Effector memory CD8-positive, alpha-beta T cell (primary cell): ENCODE data around the gene RAB3GAP1.

Source experiments
- ATAC-seq: fragments of 150-1000 bp; cut with Tn5 transposase; replicated peaks from 2 replicates; pipeline ENCODE4 v1.10.0; 2021; ENCODE audit warnings: mild to moderate bottlenecking, moderate library complexity
- DNase-seq, 3 experiments: peaks; one replicate each; pipeline ENCODE4 v3.0.0; 2021
- H3K27ac Mint-ChIP-seq, 2 donors: one replicate each; pipeline ENCODE4 v1.8.0; 2022; ENCODE audit warnings: mild to moderate bottlenecking in 2 of 2, mixed read lengths in 2 of 2, moderate library complexity in 2 of 2
- H3K27me3 Mint-ChIP-seq, 2 donors: one replicate each; pipeline ENCODE4 v1.8.0; 2022; ENCODE audit warnings: mixed read lengths in 2 of 2
- H3K36me3 Mint-ChIP-seq: one replicate; pipeline ENCODE4 v1.8.0; 2022; ENCODE audit warnings: mild to moderate bottlenecking, moderate library complexity, mixed read lengths; ENCODE audit not compliant: insufficient read depth
- H3K4me1 Mint-ChIP-seq, 2 donors: one replicate each; pipeline ENCODE4 v1.8.0; 2022; ENCODE audit warnings: low read depth in 2 of 2, mixed read lengths in 2 of 2
- H3K4me3 Mint-ChIP-seq, 2 donors: one replicate each; pipeline ENCODE4 v1.8.0; 2022; ENCODE audit warnings: mild to moderate bottlenecking in 2 of 2, mixed read lengths in 2 of 2, moderate library complexity in 2 of 2
- H3K9me3 Mint-ChIP-seq, 2 donors: one replicate each; pipeline ENCODE4 v1.8.0; 2022; ENCODE audit warnings: mixed read lengths in 2 of 2

RAB3GAP1 gene

GRCh38 chr2:135203944-135204343, 151.9 kb downstream of the RAB3GAP1 start:
- Mint-ChIP-seq H3K9me3 (no peaks in the 10 kb centered on the region), H3K4me1 (no peaks in the 10 kb centered on the region), H3K27me3 (no peaks in the 10 kb centered on the region), H3K4me3 (no peak overlapping the region), H3K36me3 (no peaks in the 10 kb centered on the region), H3K27ac (no peak overlapping the region)
- DNase-seq (no peak), ATAC-seq (no peak)

- H3K36me3 Mint-ChIP-seq = no peaks in the 10 kb centered on the region
- ATAC-seq (no peak), DNase-seq (no peak)
- H3K27me3 Mint-ChIP-seq = no peaks in the 10 kb centered on the region
- no peak overlapping the region for H3K27ac Mint-ChIP-seq
- H3K4me3 Mint-ChIP-seq = no peak overlapping the region
- H3K9me3 Mint-ChIP-seq = no peaks in the 10 kb centered on the region
- H3K4me1 Mint-ChIP-seq = no peaks in the 10 kb centered on the region
Measured at GRCh38 chr2:135208016-135208415, 155.9 kb downstream of the RAB3GAP1 start.

DNA sequence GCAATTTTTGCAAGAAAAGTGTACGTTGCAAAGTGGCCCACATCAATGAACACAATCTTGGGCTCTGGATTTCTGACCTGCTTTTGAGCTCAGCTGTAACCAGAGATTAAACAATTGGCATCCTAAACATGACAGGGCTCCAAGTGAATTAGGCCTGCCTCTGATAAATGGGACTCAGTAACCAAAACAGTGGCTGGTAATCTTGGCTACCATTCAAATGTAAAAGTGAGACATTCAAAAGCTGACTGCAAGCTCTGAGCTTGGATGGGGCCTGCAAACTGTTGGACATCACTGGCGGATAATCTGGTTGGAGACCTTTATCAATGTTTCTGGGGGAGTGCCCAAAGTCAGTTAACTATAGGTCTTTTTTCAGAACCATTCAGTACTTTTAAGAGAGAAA, 160.7 kb downstream of the RAB3GAP1 start:
- ATAC-seq (no peak), DNase-seq (no peak)
- H3K36me3 Mint-ChIP-seq = no peaks in the 10 kb centered on the region
- H3K4me3 Mint-ChIP-seq = no peak overlapping the region
- H3K4me1 Mint-ChIP-seq = no peaks in the 10 kb centered on the region
- H3K9me3 Mint-ChIP-seq = no peaks in the 10 kb centered on the region
- no peak overlapping the region for H3K27ac Mint-ChIP-seq
- no peaks in the 10 kb centered on the region for H3K27me3 Mint-ChIP-seq

GRCh38 chr2:135218426-135218825, 166.3 kb downstream of the RAB3GAP1 start:
- H3K4me1 Mint-ChIP-seq = no peaks in the 10 kb centered on the region
- no peak overlapping the region for H3K27ac Mint-ChIP-seq
- no peaks in the 10 kb centered on the region for H3K36me3 Mint-ChIP-seq
- no peaks in the 10 kb centered on the region for H3K27me3 Mint-ChIP-seq
- H3K4me3 Mint-ChIP-seq = no peak overlapping the region
- H3K9me3 Mint-ChIP-seq = no peaks in the 10 kb centered on the region
- ATAC-seq = no peak
- no peak for DNase-seq

DNA sequence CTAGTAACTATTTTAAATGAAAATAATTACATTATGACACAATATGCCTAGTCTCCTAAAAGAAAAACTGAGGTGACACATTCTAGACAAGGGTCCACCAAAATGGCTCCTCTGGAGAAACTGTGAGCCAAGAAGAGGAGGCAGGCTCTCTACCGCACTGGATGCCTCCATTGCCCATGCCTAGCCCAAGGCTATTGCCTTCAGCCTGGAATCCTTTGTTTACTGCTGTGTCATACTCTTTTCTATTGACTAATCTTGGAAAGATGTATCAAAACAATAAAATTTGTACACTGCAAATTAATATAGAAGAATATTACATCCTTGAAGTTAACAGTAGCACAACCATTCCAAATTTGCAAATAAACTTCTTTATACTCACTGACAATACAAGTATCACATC, 167.1 kb downstream of the RAB3GAP1 start:
- DNase-seq = no peak
- no peaks in the 10 kb centered on the region for H3K4me1 Mint-ChIP-seq
- no peak for ATAC-seq

More for the DNA sequence above, 167.1 kb downstream of the RAB3GAP1 start:
- H3K27ac Mint-ChIP-seq = no peak overlapping the region
- H3K4me3 Mint-ChIP-seq = no peak overlapping the region
- H3K36me3 Mint-ChIP-seq = no peaks in the 10 kb centered on the region
- no peaks in the 10 kb centered on the region for H3K27me3 Mint-ChIP-seq
- H3K9me3 Mint-ChIP-seq = no peaks in the 10 kb centered on the region
